GM12873 (cell line): Measurements from ENCODE around the gene CYP17A1.

Experiments
- CTCF ChIP-seq: IDR thresholded peaks from 2 replicates; pipeline ENCODE4 v1.5.1; 2012; ENCODE audit warnings: low read depth, mild to moderate bottlenecking, moderate library complexity, low read length, control low read depth; ENCODE audit not compliant: insufficient read depth; ENCODE audit errors: missing control alignments

The CYP17A1 gene

DNA sequence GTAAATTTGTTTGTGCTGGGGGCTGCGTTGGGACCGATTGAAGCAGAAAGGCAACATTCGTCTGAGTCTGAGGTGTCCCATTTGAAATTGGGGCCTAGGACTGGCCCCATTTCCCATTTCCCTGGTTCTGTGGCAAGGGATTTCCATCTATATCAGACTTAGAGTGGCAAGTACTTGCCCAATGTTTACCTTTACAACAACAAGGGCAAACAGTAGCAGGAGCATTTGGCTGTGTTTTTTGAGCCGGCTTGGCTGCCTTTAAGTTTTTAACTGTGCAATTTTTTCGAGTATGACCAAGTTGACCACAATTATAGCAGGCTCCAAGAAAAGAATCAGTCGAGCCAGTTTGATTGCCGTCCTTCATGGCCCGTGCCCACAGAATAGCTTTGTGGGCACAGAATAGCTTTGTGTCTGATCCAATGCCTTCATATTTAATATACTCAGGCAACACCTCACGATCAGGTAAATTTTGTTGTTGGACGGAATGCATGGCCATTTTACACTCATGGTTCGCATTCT lies 4.7 kb upstream of the CYP17A1 start:
- TF ChIP-seq CTCF, result no peak

GRCh38 chr10:102835007-102835482 lies 2.2 kb downstream of the CYP17A1 start:
- peak; percentile 95 for TF ChIP-seq CTCF

- no peak for TF ChIP-seq CTCF
Observed at GRCh38 chr10:102834143-102834542, 3.1 kb downstream of the CYP17A1 start.

DNA sequence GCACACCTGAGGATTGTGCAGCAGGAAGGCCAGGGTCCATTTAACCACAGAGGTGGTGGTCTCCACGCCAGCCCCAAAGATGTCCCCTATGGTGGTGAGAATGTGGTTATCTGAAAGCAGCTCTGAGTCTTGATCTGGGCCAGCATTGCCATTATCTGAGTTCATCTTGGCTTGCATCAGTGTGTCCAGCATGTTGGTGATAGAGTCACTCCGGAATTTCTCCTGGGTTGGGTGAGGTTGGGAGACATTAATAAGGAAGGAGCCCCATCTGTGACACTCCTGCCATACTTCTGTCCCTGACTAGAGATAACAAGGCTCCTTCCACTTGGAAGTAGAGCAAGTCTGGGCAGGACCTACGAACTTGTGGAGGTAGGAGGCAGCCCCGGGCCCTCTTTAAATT lies 4.2 kb downstream of the CYP17A1 start:
- TF ChIP-seq CTCF, result no peak

DNA sequence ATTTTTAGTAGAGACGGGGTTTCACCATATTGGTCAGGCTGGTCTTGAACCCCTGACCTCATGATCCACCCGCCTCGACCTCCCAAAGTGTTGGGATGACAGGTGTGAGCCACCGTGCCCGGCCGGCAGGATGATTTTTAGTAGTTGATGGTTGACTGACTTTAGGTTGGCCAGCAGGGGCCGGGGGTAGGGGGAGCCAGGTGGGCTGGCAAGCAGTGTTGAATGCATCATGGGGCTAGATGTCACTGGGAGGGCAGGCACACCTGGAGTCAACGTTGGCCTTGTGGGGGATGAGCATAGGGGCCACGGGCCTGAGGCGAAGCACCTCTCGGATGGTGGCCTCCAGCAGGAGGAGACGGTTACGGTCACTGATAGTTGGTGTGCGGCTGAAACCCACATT lies 5.0 kb downstream of the CYP17A1 start:
- TF ChIP-seq CTCF, result no peak

DNA sequence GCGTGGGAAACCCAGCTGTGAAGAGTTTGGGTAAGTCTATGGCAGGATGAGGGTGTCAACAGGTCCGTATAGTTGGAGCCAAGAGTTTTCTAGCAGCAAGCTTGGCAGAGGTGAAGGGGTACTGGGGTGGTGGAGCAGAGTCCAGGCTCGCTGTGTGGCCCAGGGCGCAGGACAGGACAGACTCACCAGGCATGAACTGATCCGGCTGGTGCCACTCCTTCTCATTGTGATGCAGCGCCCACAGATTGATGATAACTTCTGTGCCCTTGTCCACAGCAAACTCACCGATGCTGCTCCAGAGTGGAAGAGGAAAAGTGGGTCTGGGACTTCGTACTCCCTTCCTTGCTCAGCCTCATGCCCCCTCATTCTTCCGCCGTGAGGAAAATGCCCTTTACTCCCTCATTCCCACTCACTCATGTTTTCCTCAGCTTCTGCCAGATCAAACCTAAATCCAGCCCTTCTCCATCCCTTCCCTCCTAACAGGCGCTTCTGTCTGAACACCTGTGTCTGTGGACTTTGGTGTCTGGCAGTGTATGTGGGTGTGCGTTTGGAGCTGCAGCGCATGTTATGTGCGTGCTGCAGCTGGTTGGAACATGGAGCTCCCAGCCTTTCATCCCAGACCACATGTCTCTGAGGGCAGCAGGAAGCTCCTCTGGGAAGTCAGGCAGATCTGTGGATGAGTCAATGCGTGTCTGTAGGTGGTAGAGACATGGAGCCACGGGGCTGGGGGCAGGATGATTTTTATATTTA lies 5.7 kb downstream of the CYP17A1 start:
- TF ChIP-seq CTCF, result no peak

DNA sequence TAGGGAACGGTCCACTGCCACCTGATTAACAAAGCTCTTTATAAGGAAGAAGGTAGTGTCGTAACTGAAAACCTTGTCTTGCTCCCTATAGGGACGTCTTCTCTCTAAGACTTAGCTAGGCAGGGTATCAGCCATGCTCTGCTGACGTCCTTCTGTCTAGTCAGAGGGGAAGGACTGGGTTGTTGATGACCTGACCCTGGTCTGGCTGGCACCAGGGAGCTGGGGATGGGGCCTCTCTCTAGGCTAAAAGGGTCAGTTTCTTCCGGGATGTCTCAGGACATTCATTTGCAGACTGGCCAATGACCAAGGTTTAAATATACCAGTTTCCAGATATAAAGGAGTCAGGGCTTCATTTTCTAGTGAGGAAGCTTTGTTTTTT lies 9.6 kb downstream of the CYP17A1 start:
- no peak for TF ChIP-seq CTCF
